GM18868 (cell line): ENCODE measurements around the gene ZBTB7C.
A peak's percentile ranks its signal among the peaks of the same experiment; 100 is the strongest.

Experiments used
- ATAC-seq: cut with Tn5 transposase; IDR thresholded peaks from one replicate; pipeline ENCODE4 v1.9.1; 2021; ENCODE audit warnings: mild to moderate bottlenecking, moderate library complexity; ENCODE audit not compliant: unreplicated experiment

The ZBTB7C gene

DNA sequence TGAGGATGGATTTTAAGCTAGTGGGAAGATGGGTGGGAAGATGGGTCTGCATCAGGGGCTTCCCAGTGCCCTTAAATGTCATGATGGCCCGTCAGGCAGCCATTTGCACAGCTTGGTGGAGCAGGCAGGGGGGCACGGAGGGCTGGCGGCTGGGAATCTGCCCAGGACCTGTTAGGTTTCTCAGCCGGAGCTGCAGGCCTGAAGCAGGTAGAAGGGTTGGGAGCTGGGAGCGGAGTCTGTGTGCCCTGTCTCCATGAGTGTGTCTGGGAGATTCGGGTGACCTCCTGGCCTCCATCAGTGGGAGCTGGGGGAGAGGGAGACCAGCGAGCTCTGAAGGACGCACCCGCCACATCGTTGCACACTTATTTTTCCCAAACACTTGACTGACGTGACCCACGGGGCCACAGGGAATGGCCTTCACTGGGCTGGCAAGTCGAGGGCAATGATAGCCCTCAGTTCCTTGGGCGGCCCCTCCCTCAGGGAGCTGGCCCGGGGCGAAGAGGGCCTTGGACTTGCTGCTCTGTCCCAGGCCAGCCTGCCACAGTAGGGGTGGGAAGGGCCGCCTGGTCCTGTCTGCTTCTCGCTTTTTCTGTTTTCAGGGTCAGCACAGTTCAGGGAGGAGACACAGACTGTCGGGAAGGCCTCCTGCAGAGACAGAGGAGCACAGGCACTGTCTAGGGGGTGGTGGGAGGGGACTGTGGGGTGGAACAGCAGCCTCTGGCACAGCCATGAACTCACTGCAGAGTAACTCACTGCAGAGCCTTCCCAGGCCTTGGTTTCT lies 236.8 kb downstream of the ZBTB7C start:
- no peak for ATAC-seq

DNA sequence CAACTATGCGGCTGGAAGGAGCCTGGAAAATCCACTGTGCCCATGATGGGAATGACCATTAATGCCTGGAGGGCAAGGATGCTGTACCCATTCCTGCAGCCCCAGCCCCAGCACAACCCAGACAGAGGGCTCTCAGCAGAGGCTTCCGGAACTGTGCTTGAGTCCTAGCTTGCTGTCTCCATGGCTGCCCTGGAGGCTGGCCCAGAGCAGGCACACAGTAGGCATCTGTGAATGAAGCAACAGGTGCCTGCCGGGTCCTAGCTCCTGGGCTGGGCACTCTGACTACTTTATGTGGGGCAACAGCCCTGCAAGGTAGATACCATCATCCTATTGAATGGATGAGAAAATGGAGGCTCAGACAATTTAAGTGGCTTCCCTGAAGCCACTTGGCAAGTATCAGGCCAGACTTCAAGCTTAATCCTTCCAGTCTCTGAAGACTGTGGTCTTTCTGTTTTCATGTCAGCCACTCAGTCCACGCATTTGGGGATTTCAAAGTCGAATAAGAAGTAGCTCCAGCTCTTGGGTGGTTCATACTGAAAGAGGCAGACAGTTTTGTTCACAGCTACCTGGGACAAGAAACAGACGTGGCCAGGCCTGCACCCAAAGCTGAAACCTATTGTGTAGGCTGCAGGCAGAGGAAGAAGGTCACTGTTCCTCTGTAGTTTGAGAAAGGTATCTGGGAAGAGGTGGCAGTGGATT lies 237.5 kb downstream of the ZBTB7C start:
- ATAC-seq = no peak

DNA sequence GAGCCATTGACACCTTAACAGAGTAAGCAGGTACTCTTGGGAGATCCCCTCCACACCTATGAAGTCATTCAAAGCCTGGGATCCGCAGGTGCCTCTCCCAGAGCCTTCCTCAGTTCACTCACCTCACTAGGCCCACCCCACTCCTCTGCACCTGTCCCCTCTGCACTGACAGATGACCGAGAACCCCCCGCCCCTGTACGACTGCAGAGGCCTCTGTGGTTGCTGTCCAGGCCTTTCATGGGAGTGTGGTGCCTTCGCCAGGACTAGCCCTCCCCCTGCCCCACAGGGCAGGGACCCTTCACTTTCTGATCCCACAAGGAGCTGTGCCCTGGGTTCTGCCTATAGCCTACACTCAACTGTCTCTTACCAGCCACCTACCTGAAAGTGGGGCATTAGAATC lies 238.5 kb downstream of the ZBTB7C start:
- ATAC-seq = no peak

DNA sequence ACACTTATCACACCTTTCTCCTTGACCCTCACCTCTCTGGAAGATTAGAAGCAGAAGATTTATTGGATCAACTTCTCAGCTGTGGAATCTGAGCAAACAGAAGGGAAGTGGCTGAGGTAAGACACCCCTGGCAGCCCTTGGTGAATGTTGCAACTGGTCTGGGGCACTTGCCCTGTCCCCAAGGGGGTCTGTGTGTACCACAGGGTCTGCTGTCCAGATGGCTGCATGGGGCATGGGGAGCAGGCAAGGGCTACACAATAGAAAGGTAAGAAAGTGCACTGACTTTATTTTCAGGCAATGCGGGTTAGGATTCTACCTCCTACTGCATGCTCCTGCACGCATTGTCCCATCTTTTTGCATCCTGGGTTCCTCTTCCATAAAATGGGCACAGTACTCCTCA lies 240.3 kb downstream of the ZBTB7C start:
- ATAC-seq = no peak

DNA sequence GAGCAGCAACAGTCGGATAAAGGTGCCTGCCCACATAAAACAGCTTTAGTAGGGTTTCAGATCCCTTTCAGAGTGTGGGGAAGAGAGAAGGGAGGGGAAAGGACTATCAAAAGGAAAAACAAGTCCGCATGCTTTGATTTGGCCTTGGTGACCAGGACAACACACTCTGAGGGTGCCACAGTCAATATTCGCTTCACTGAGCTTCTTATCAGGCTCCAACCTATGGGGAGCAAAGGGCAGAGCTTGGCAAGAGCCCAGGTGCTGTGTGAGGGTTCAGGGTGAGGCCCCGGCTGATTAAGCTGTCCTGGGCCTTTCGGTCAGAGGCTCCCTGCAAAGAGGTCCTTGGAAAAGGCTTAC lies 241.3 kb downstream of the ZBTB7C start:
- ATAC-seq = no peak

DNA sequence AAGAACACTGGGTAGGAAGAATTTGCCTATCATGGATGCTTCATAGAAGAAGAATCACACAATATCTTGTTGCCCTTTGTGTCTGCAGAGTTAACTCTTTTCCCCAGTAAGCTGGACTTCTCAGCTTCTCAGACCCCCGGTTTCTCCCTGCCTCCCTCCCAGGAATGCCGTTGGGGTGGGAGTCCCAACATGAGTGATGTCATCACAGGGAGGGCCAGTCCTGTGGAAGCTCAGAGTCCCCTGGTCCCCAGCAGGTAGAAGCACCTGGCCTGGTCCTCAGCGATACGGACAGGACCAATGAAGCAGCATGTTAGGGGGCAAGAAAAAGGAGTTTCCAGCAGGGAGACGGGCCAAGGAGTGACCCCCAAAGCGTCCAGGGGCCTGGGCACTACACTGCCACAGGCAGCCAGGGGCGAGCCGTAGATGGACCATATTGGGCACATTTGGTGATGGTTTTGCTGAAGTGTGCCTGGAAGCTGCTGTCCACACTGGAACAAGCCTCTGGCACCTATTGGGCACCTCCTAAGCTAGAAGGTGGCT lies 242.8 kb downstream of the ZBTB7C start:
- no peak for ATAC-seq

DNA sequence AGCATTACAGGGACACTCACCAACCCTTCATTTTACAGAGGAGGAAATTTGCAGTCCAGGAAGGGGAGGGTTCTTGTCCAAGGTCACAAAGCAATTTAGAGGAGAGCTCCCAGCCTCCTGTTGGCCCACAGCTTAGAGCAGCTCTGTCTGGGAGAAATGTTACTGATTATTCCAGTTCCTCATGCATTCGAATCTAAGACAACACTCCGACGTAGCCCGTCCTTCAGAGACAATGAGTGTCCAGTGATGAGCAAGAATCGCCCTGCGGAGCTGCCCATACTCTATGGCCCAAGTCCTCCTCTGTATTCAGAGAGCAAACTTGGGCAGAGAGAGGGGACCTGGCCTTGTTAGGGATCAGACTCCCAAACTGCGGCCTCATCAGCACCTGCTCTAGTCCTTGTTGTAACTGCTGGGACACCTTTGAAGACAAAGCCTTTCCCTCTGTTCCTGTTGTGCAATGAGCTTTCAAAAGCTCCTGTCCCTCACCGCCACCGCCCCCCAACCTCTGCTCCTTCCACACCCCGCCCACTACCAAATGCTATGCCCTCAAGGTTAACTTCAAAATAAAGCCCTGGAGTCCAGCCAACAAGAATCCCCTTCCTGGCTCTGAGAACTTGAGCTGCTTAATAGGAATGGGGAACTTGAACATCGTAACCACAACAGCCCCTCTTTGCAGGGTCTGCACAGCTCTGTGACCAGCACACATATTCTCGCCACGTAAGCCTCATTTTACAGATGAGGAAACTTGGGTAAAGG lies 243.9 kb downstream of the ZBTB7C start:
- no peak for ATAC-seq

DNA sequence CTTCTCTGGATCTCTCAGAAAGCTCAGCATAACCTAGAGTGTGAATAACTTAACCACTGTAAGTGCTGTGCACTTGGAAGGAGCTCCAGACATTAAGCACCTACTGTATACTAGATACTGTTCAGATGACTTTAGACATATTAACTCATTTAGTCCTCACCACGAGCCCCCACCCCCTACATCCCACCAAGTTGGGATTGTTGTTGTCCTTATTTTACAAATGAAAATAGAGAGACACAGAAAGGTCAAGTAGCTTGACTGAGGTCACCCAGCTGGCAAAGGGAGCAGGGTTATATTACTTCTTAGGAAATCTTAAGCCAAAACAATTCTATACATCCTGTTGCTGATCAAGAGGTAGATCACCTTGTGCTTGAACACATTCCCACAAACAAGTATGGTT lies 244.5 kb downstream of the ZBTB7C start:
- no peak for ATAC-seq

DNA sequence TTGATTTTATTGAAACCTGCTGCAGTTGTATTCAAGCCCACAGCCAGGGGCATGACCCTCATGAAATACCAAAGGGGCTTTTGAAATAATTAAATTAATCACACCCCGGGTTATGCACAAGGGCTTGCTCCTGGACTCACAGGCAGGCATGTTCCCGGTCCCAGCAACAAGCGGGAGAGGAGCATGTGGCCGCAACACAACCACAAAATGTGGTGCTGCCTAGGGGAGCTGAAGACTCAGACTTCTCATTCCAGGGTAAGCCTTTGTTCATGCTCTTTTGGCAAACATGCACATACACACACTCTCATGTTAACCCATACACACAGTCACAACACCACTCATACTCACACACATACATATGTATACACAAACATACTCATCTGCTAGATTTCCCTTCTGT lies 245.1 kb downstream of the ZBTB7C start:
- ATAC-seq = no peak

DNA sequence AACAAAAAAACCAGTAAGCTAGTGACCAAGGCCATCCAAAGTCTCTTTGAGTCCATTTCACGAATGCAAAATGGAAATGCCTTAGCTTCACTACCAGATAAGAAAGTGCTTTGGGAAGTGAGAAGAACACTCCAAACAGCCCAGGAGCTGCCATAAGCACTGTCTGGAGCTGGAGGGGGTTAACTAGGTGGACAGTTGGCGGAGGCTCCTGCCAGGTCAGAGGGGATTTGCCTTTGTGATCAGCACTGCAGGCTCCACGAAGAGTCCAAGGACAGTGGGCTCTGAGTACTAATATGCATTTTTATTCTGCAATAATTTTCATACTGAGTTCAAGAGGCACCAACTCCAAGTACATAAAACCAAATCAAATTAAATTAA lies 245.5 kb downstream of the ZBTB7C start:
- ATAC-seq = no peak

DNA sequence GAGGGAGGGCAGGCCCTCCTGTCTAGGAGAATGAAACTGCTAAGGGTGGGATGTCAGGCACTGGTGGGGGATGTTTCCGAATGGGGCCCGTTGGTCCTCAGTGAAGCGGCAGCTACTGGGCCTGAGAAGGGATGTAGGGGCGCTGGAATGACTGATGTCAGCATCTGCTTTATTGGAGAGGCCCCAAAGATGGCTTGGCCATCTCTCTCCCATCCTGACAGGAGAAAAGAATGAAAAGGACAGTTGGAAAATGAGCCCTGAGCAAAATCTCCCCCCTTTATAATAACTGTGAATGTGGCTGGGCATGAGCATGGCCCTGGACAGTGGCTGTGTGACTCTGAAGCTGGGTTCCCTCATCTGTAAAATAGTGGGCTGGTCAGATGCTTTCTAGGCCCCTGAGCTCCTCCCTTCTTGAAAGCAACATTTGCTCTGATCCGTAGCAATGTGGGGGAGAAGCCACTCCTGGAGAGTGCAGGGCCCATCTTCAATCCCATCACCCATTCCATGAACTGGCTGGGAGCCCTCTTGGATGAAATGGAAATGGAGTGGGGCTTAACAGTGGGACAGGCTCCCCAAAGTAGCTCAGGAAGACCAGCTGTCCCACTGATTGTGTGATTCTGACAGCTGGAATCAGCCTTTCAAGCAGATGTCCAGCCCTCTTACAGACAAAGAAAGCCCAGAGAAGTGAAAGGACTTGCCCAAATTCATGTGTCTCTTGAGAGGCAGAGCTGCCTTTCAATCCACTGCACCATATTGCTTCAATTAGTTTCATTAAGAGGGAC lies 246.0 kb downstream of the ZBTB7C start:
- no peak for ATAC-seq

DNA sequence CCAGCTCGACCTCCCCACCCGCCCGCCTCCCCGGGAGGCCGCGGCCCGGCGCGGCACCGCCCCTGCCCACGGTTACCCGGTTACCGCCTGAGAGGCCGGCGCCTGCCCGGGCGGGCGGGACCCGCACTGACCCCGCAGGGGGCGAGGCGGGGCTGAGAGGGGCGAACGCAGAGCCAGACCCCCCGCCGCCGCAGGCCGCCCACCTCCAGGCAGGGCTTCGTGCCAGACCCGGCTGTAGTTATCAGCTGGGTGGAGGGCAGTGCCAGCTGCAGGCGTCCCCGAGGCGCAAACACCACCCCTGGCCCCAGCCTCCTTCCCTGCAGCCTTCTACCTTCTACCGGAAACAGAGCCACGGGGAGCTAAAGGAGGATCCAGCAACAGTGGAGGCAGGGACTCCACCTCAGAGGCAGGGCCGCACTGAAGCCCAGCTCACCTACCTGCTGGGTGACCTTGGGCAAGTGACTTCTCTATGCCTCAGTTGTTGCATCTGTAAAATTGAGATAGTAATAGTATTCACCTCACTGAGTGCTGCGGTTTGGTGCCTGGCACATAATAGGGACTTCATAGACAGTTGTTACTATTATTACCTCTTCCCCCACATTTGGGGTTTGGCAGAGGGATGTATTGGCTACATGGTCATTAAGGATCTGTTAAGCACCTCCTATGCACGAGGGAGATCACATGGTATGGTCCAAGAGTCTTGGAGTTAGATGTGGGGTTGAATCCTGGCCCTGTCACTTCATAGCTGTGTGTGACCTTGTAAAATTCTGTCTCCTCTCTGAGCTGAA lies 247.1 kb downstream of the ZBTB7C start:
- ATAC-seq = peak; percentile 27

DNA sequence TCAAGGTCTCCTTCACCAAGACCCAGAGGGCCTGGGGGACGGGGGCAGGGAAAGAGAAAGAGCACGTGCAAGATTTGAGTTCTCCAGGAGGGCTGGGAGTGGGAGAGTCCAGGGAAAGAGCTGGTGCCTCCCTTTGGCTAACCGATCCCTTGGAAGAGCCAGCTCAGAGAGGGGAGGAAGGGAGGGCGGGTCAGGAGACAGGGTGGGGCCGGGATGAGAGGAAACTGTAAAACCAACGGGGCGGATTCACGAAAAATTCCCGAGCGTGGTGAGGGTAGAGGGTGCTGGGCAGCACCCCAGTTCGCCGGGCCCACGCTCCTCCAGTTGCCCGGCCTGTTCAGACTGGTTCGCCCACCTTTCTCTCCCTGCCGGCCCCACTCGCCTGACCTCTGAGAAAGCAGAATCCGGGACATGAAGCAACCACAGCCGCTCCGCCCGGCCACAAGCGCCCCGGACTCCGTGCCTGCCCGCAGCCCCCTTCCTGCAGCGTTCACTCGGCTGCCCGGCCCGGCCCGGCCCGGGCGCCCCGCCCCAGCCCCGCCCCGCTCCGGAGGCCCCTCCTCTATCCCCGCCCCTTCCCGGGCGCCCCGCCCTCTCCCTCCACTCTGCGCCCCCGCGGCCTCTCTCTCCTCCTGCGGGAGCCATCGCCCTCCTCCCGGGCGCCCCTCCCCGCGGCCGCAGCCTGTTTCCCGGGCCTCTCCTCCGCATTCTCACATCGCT lies 247.8 kb downstream of the ZBTB7C start:
- peak; percentile 69 for ATAC-seq

DNA sequence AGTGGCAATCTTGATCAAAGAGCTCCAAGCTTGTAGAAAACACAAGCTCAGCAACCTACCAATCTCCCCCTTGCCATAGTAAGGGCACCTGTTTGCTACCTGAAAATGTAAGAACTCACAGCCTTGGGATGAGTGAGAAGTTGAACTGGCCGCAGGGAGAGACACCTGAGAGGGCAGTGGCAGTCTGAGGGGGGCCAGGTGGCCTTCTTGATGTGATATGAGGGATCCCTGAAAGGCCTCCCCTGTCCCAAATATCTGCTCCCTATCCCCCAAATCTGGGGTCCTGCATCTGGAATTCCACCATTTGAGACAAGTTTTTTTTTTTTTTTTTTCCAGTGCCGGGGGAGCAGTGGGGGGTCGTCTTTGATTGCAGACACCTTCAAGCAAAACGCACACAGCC lies 248.6 kb downstream of the ZBTB7C start:
- no peak for ATAC-seq

DNA sequence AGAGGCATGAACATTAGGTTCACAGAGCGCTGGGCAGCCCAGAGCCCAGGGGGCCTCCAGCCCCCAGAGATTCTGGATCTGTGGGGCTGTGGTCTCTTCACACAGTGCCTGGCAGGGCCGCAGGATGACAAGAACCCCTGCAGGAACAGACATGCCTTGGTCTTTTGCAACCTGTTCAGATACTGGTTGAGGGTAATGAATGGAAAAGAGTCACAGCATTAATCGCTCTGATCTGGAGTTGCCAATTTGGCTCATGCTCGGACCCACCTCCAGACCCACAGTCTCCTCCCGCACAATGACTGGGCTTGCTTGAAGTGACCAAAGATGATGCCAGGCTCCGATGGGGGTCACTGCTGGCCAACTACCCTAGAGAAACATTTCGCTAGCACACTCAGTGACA lies 249.4 kb downstream of the ZBTB7C start:
- ATAC-seq = no peak

DNA sequence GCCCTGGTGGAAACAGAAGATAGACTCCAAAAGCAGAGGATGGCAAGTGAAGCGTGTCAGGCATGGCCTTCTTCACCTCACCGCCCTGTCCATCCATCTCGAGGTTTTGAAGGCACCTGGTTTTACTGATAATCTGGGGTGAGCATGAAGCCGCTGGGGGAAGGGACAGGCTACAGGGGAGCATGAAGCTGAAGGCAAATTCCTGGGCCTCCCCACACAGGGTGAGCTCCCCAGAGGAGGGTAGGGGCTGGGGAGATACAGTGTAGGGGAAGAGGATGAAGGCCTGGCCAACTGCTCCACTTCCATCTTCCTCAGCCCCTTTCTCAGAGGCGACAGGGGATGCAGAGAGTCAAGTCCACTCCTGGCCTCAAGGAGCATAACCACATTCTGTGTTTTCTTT lies 250.5 kb downstream of the ZBTB7C start:
- no peak for ATAC-seq

DNA sequence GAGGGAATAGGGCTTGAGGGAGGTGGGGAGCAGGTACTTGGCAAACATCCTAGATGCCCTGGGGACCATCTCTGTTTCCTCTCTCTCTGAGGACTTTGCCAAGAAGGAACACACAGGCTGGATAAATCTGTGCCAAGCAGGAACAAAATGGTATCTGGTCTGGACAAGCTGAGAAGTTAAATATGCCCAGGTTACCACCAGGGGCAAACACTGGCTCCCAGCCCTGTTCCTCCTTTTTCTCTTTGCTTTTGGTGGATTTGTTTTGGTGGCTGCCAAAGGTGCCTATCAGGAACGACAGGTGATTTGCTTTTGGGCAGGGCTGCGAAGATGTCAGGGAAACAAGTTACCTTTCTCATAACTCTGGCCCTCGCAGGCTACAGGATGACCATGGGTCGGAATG lies 251.2 kb downstream of the ZBTB7C start:
- no peak for ATAC-seq

DNA sequence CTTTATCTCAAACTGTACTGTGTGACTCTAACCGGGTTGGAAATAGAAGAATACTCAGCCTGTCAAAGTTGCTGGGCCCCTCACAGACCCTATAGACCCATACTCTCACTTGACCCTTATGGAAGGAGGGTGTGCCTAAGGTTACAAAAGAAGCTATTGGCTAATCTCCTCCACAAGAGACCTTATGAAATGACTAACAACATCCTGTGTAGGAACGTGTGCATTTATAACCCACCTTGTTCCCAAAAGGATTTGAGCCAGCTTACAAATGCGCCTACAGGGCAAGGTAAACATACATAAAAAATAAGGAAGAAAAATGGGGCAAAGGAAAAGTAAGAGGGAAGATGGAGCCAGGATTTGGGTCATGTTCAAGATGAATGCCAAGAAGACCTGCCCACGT lies 253.3 kb downstream of the ZBTB7C start:
- ATAC-seq = no peak

DNA sequence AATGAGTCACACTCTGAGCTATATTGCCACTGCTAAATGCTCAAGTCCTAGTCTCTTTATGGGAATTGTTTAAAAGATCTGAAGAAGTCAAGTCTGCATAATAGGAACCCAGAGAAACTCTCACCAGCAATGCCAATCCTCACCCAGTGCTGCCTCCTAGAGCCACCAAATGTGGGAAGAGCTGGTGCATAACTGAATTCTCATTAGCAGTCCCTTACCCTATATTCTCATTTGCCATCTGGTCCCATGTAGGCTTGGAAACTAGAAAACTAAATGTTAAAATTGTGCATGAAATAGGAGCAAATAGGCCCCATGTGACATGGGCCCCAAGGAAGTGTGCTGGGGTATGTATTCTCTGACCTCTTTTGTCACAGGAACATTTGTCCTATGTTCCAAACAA lies 254.4 kb downstream of the ZBTB7C start:
- no peak for ATAC-seq
